K562 (cell line): ENCODE data around the gene RCOR1. TPM values are rescaled to one million over a fixed set of nuclear protein-coding genes. Genes with fewer than 3 reads are reported as not detected.
A peak's percentile ranks its signal among the peaks of the same experiment; 100 is the strongest.

Source experiments
- ASH1L ChIP-seq: fragments of 450-650 bp; IDR thresholded peaks from 2 replicates; pipeline ENCODE4 v1.6.1; 2018; ENCODE audit warnings: borderline replicate concordance, mild to moderate bottlenecking, low read depth; ENCODE audit not compliant: partially characterized antibody
- CHAMP1 ChIP-seq: fragments of 450-650 bp; IDR thresholded peaks from 2 replicates; pipeline ENCODE4 v1.6.1; 2016; ENCODE audit warnings: mild to moderate bottlenecking
- EP400 ChIP-seq: fragments of 450-650 bp; IDR thresholded peaks from 2 replicates; pipeline ENCODE4 v1.6.1; 2017; ENCODE audit warnings: antibody characterized with exemption, mild to moderate bottlenecking, moderate library complexity
- KDM1A ChIP-seq, 2 experiments: fragments of 450-650 bp; IDR thresholded peaks; 2 replicates each; pipeline ENCODE4 v1.6.1; 2016; ENCODE audit warnings: mild to moderate bottlenecking in 2 of 2
- MNT ChIP-seq, 2 experiments: fragments of 450-650 bp; conservative IDR thresholded peaks; 2 replicates each; pipeline ENCODE4 v1.6.1; 2017; ENCODE audit warnings: mild to moderate bottlenecking in 2 of 2, moderate library complexity in 2 of 2
- NCOR1 ChIP-seq: fragments of 450-650 bp; IDR thresholded peaks from 2 replicates; pipeline ENCODE4 v1.6.1; 2016; ENCODE audit warnings: mild to moderate bottlenecking, moderate library complexity
- UBTF ChIP-seq, 2 experiments: IDR thresholded peaks; 2 replicates each; pipeline ENCODE4 v1.6.1; 2012; ENCODE audit warnings: improper control_type of control experiment in 2 of 2, low read depth in 2 of 2, low read length in 2 of 2, borderline replicate concordance in 1 of 2
- polyA plus RNA-seq, 8 experiments: library from polyadenylated mRNA; depleted of rRNA in 4 of 8; stranded (reverse) in 5 of 8; unstranded in 3 of 8; fragments of >200 nt; fragmentation: Nextera tagmentation in 2 of 8; fragmentation: Illumina TruSeq in 1 of 8; extraction: Ambion mirVana in 2 of 8; extraction: Trizol in 1 of 8; gene quantifications; 2 replicates each; pipeline versions ENCODE4 v1.2.1 to v1.2.3, GENCODE V29; 2011 to 2014; ENCODE audit warnings: inconsistent platforms in 1 of 8, missing spikeins in 1 of 8
- total RNA-seq, 7 experiments: library from RNA; depleted of rRNA in 6 of 7; stranded (reverse); fragments of >200 nt in 6 of 7; fragmentation: Illumina TruSeq in 2 of 7; extraction: Trizol in 2 of 7; gene quantifications; 2 replicates each; pipeline versions ENCODE4 v1.2.1 to v1.2.3, GENCODE V29; 2011 to 2021; ENCODE audit warnings: low replicate concordance in 1 of 7

Gene RCOR1
- total and polyA plus RNA-seq, 9 of the 15 experiments (the other 6 are each of a cell fraction or from before 2014, with no cell fraction given): 8.5 to 47.9 (median 20.9) TPM

GRCh38 chr14:102645746-102646440 is 53.4 kb downstream of the RCOR1 start (continued):
- 0 out of 4 replicates have a peak, but pooled peaks of 1 of the 2 experiments have one; percentile 18 for TF ChIP-seq MNT (conservative IDR thresholded peaks at IDR 0.05)
- no peak for TF ChIP-seq ASH1L
- 0 out of 4 replicates have a peak, but pooled peaks of 1 of the 2 experiments have one; percentile 34 for TF ChIP-seq UBTF (IDR thresholded peaks at IDR 0.05; ENCODE audit: borderline replicate concordance in 1 of 2, low read depth in 2 of 2, low read length in 2 of 2)
- TF ChIP-seq KDM1A (IDR thresholded peaks at IDR 0.05): peak in 1 of 2 experiments; percentile 32; a peak in 2 of 4 replicates
- TF ChIP-seq NCOR1: peak; percentile 76
- 0 out of 2 replicates have a peak, but pooled peaks have one; percentile 12 for TF ChIP-seq CHAMP1
- peak; percentile 45 for TF ChIP-seq EP400
